ENCODE measurements around the gene BICC1.

DNA sequence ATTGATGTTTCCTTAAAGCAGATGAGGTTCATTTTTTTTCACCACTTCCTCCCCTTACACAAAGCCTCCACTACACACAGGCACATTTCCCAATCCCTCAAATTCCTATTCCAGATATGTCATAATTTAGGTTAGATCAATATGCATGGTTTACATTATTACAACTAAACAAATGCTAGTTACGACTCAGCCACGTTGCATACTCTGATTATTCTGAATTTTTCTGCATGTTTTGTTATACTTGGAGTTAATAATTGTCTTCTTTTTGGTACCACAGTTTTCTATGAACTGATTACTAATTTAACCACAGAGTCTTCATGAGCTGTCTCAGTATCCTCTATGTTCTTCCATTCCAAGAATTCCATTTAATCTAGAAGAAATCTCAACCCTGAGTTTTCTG, 4.4 kb upstream of the BICC1 start:
- TF ChIP-seq, protein P1, sequence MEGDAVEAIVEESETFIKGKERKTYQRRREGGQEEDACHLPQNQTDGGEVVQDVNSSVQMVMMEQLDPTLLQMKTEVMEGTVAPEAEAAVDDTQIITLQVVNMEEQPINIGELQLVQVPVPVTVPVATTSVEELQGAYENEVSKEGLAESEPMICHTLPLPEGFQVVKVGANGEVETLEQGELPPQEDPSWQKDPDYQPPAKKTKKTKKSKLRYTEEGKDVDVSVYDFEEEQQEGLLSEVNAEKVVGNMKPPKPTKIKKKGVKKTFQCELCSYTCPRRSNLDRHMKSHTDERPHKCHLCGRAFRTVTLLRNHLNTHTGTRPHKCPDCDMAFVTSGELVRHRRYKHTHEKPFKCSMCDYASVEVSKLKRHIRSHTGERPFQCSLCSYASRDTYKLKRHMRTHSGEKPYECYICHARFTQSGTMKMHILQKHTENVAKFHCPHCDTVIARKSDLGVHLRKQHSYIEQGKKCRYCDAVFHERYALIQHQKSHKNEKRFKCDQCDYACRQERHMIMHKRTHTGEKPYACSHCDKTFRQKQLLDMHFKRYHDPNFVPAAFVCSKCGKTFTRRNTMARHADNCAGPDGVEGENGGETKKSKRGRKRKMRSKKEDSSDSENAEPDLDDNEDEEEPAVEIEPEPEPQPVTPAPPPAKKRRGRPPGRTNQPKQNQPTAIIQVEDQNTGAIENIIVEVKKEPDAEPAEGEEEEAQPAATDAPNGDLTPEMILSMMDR (IDR thresholded peaks at IDR 0.05 in 2 of 3, conservative IDR thresholded peaks at IDR 0.05 in 1 of 3; ENCODE audit: borderline replicate concordance in 1 of 3, insufficient read depth in 1 of 3, low read depth in 2 of 3, low read length in 2 of 3): no peak
- TF ChIP-seq EZH2 (IDR thresholded peaks at IDR 0.05): no peak
- no peak for TF ChIP-seq POLR2A (IDR thresholded peaks at IDR 0.05; ENCODE audit: borderline replicate concordance, extremely low read depth, insufficient read depth, insufficient read length)
- TF ChIP-seq, protein P2, sequence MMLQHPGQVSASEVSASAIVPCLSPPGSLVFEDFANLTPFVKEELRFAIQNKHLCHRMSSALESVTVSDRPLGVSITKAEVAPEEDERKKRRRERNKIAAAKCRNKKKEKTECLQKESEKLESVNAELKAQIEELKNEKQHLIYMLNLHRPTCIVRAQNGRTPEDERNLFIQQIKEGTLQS (IDR thresholded peaks at IDR 0.05): no peak
- TF ChIP-seq, protein P3, sequence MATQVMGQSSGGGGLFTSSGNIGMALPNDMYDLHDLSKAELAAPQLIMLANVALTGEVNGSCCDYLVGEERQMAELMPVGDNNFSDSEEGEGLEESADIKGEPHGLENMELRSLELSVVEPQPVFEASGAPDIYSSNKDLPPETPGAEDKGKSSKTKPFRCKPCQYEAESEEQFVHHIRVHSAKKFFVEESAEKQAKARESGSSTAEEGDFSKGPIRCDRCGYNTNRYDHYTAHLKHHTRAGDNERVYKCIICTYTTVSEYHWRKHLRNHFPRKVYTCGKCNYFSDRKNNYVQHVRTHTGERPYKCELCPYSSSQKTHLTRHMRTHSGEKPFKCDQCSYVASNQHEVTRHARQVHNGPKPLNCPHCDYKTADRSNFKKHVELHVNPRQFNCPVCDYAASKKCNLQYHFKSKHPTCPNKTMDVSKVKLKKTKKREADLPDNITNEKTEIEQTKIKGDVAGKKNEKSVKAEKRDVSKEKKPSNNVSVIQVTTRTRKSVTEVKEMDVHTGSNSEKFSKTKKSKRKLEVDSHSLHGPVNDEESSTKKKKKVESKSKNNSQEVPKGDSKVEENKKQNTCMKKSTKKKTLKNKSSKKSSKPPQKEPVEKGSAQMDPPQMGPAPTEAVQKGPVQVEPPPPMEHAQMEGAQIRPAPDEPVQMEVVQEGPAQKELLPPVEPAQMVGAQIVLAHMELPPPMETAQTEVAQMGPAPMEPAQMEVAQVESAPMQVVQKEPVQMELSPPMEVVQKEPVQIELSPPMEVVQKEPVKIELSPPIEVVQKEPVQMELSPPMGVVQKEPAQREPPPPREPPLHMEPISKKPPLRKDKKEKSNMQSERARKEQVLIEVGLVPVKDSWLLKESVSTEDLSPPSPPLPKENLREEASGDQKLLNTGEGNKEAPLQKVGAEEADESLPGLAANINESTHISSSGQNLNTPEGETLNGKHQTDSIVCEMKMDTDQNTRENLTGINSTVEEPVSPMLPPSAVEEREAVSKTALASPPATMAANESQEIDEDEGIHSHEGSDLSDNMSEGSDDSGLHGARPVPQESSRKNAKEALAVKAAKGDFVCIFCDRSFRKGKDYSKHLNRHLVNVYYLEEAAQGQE (IDR thresholded peaks at IDR 0.05; ENCODE audit: low read depth): no peak
- no peak for TF ChIP-seq CEBPB (IDR thresholded peaks at IDR 0.05; ENCODE audit: low read depth)
- no peak for TF ChIP-seq YY1 (IDR thresholded peaks at IDR 0.05; ENCODE audit: extremely low read depth, insufficient replicate concordance, low read depth, low read length)
